Activated CD4-positive, alpha-beta memory T cell treated with anti-CD3 and anti-CD28 coated beads, Interleukin-2, amount 10 ng/mL, durations not matched to agents 7 days and 5 days (primary cell): Measurements from ENCODE around the gene RGS18. TPM values are rescaled to one million over a fixed set of nuclear protein-coding genes. Genes with fewer than 3 reads are reported as not detected.

Source experiments
- total RNA-seq, 2 experiments: library from RNA; stranded (reverse); gene quantifications; one replicate each; pipeline ENCODE4 v1.2.3, GENCODE V29; 2021

RGS18 gene
- total RNA-seq, 2 experiments from 2014 or later, result 0.28 to 0.80 TPM

Other genes starting within 250 kb of the RGS18 start
- gene RGS21, start 158.5 kb downstream of the RGS18 start, total RNA-seq, result not detected